GM23338 (cell line): ENCODE data around the gene CYSTM1. TPM values are rescaled to one million over a fixed set of nuclear protein-coding genes. Genes with fewer than 3 reads are reported as not detected.

Source experiments
- ATAC-seq: fragments of 200-7000 bp; cut with Tn5 transposase; 3 replicates; pipeline ENCODE4 v1.9.1; 2020
- DNase-seq: peaks from one replicate; pipeline ENCODE4 v3.0.0-alpha.2; 2015; ENCODE audit warnings: low spot score
- H2AFZ ChIP-seq: fragments of 200-600 bp; sonication (generic); 2 replicates; pipeline ENCODE4 v1.8.0; 2016; ENCODE audit warnings: antibody characterized with exemption, mild to moderate bottlenecking, moderate library complexity
- H3F3A ChIP-seq: fragments of 200-600 bp; sonication (generic); replicated peaks from 2 replicates; pipeline ENCODE4 v1.8.0; 2017; ENCODE audit warnings: antibody characterized with exemption, mixed run types, low read depth
- H3K27ac ChIP-seq: fragments of 200-600 bp; sonication (generic); 2 replicates; pipeline ENCODE4 v1.6.1; 2016; ENCODE audit warnings: low read depth
- H3K27me3 ChIP-seq: fragments of 200-600 bp; sonication (generic); 2 replicates; pipeline ENCODE4 v1.8.0; 2016; ENCODE audit warnings: mild to moderate bottlenecking, mixed run types, moderate library complexity; ENCODE audit not compliant: insufficient read depth
- H3K36me3 ChIP-seq: fragments of 200-600 bp; sonication (generic); 2 replicates; pipeline ENCODE4 v1.8.0; 2016; ENCODE audit warnings: mild to moderate bottlenecking; ENCODE audit not compliant: insufficient read depth
- H3K4me1 ChIP-seq: fragments of 200-600 bp; sonication (generic); 2 replicates; pipeline ENCODE4 v1.8.0; 2016; ENCODE audit warnings: mild to moderate bottlenecking, moderate library complexity; ENCODE audit not compliant: insufficient read depth
- H3K4me2 ChIP-seq: fragments of 200-600 bp; sonication (generic); 2 replicates; pipeline ENCODE4 v1.7.1; 2017; ENCODE audit warnings: mixed run types
- H3K4me3 ChIP-seq: fragments of 200-600 bp; sonication (generic); 2 replicates; pipeline ENCODE4 v1.6.1; 2016; ENCODE audit warnings: mixed run types
- H3K79me2 ChIP-seq: fragments of 200-600 bp; sonication (generic); replicated peaks from 2 replicates; pipeline ENCODE4 v1.8.0; 2017; ENCODE audit warnings: mild to moderate bottlenecking; ENCODE audit not compliant: insufficient read depth
- H3K9me2 ChIP-seq: fragments of 200-600 bp; sonication (generic); 2 replicates; pipeline ENCODE4 v1.8.0; 2017; ENCODE audit not compliant: insufficient read depth
- H4K20me1 ChIP-seq: fragments of 200-600 bp; sonication (generic); replicated peaks from 2 replicates; pipeline ENCODE4 v1.8.0; 2017; ENCODE audit warnings: mild to moderate bottlenecking; ENCODE audit not compliant: insufficient read depth
- H3K27ac Mint-ChIP-seq: 2 replicates; pipeline ENCODE4 v1.8.0; 2020; ENCODE audit warnings: inconsistent platforms, mild to moderate bottlenecking, moderate library complexity, mixed read lengths
- H3K27me3 Mint-ChIP-seq: 3 replicates; pipeline ENCODE4 v1.8.0; 2022; ENCODE audit warnings: low read depth, mild to moderate bottlenecking, moderate library complexity, mixed read lengths, inconsistent platforms; ENCODE audit not compliant: insufficient read depth, poor library complexity
- H3K36me3 Mint-ChIP-seq: 3 replicates; pipeline ENCODE4 v1.8.0; 2021; ENCODE audit warnings: low read depth, mild to moderate bottlenecking, inconsistent platforms, moderate library complexity, mixed read lengths
- H3K4me1 Mint-ChIP-seq: 3 replicates; pipeline ENCODE4 v1.8.0; 2020; ENCODE audit warnings: mild to moderate bottlenecking, inconsistent platforms, mixed read lengths
- H3K4me3 Mint-ChIP-seq: 3 replicates; pipeline ENCODE4 v1.8.0; 2021; ENCODE audit warnings: moderate library complexity, mild to moderate bottlenecking, inconsistent platforms, mixed read lengths
- H3K9me3 Mint-ChIP-seq: 3 replicates; pipeline ENCODE4 v1.8.0; 2020; ENCODE audit warnings: moderate library complexity, mild to moderate bottlenecking, inconsistent platforms, mixed read lengths
- CREB1 ChIP-seq: fragments of 250-450 bp; sonication (Bioruptor Pico); IDR thresholded peaks from 2 replicates; pipeline ENCODE4 v1.5.0; 2020; ENCODE audit warnings: low read depth, mild to moderate bottlenecking, moderate library complexity
- EZH2 ChIP-seq: fragments of 200-600 bp; sonication (generic); IDR thresholded peaks from one replicate; pipeline ENCODE4 v1.8.0; 2017; ENCODE audit warnings: antibody characterized with exemption, mild to moderate bottlenecking, low read depth; ENCODE audit not compliant: unreplicated experiment
- EZH2phosphoT487 ChIP-seq: fragments of 200-600 bp; sonication (generic); IDR thresholded peaks from one replicate; pipeline ENCODE4 v1.8.1; 2018; ENCODE audit warnings: antibody characterized with exemption; ENCODE audit not compliant: unreplicated experiment
- JUNB ChIP-seq: IDR thresholded peaks from one replicate; pipeline ENCODE4 v1.6.1; 2016; ENCODE audit warnings: antibody characterized with exemption; ENCODE audit not compliant: unreplicated experiment
- NANOG ChIP-seq: IDR thresholded peaks from 2 replicates; pipeline ENCODE4 v1.6.1; 2016; ENCODE audit warnings: antibody characterized with exemption, borderline replicate concordance
- STAT1 ChIP-seq: IDR thresholded peaks from one replicate; pipeline ENCODE4 v1.6.1; 2016; ENCODE audit warnings: antibody characterized with exemption; ENCODE audit not compliant: unreplicated experiment
- ZNF114 ChIP-seq: fragments of 250-450 bp; sonication (Bioruptor Pico); IDR thresholded peaks from 2 replicates; pipeline ENCODE4 v1.5.0; 2020; ENCODE audit warnings: mild to moderate bottlenecking, moderate library complexity
- ZNF331 ChIP-seq: fragments of 250-450 bp; sonication (Bioruptor Pico); IDR thresholded peaks from 2 replicates; pipeline ENCODE4 v1.5.0; 2020; ENCODE audit warnings: low read depth, mild to moderate bottlenecking, moderate library complexity
- polyA plus RNA-seq: library from polyadenylated mRNA; unstranded; fragments of >200 nt; fragmentation: Nextera tagmentation; extraction: Ambion mirVana; gene quantifications from 2 replicates; pipeline ENCODE4 v1.2.1, GENCODE V29; 2016
- total RNA-seq: library from RNA; depleted of rRNA; stranded (reverse); fragments of >200 nt; shearing (Covaris generic); gene quantifications from 2 replicates; pipeline ENCODE4 v1.2.3, GENCODE V29; 2014
- TF ChIP-seq, protein P1 (sequence below): fragments of 250-450 bp; sonication (Bioruptor Pico); IDR thresholded peaks from 2 replicates; pipeline ENCODE4 v1.5.0; 2020; ENCODE audit warnings: mild to moderate bottlenecking, moderate library complexity
- TF ChIP-seq, protein P2 (sequence below), 2 experiments: fragments of 200-600 bp in 1 of 2; sonication (generic) in 1 of 2; conservative IDR thresholded peaks; 2 replicates each; pipeline versions ENCODE4 v1.5.1 to v1.6.1; 2016 to 2017; ENCODE audit warnings: antibody characterized with exemption in 2 of 2, low read depth in 2 of 2, mild to moderate bottlenecking in 2 of 2, moderate library complexity in 1 of 2
- TF ChIP-seq, protein P3 (sequence below): IDR thresholded peaks from 2 replicates; pipeline ENCODE4 v1.6.1; 2016; ENCODE audit warnings: antibody characterized with exemption
- TF ChIP-seq, protein P4 (sequence below): IDR thresholded peaks from one replicate; pipeline ENCODE4 v1.6.1; 2018; ENCODE audit warnings: antibody characterized with exemption; ENCODE audit not compliant: unreplicated experiment

CYSTM1 gene
- total and polyA plus RNA-seq, 2 experiments from 2014 or later = 14.4 to 46.0 TPM

DNA sequence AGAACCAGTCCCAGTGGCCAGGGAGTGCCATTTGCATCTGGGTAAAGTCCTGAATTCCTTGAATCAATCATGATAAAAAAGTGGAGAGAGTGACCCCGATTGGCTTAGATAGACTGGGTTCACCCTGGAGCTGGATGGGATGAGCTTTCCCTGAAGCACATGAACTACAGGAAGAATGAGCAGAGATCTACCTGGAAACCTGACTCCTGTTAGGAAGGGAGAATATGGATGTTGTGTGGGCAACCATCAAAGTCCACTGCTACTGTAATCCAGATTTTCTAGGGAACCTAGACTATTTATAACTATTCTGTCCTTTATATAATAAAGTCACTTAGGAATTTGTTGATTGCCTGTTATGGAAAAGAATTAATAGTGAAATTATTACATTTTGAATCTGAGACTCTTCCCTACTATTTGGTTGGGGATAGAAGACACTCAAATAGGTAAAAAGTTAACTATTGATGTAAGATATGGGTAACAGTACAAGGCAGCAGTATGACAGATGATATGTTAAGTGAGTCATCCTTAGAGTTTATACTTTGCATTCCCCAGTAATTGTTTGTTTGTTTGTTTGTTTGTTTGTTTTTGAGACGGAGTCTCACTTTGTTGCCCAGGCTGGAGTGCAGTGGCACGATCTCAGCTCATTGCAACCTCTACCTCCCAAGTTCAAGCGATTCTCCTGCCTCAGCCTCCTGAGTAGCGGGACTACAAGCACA is 17.9 kb downstream of the CYSTM1 start:
- H3F3A ChIP-seq = no peaks in the 10 kb centered on the region
- H3K9me2 ChIP-seq = no peaks in the 10 kb centered on the region
- H3K4me3 Mint-ChIP-seq = no peak overlapping the region
- H3K4me2 ChIP-seq = peak overlapping the region; percentile 50
- H3K4me1 ChIP-seq = peaks cover 22% of the 10 kb centered on the region
- no peaks in the 10 kb centered on the region for H3K36me3 Mint-ChIP-seq
- H3K4me3 ChIP-seq = no peak overlapping the region
- H3K27me3 ChIP-seq = no peaks in the 10 kb centered on the region
- H2AFZ ChIP-seq = no peak overlapping the region
- no peaks in the 10 kb centered on the region for H3K79me2 ChIP-seq
- no peak overlapping the region for H3K27ac ChIP-seq
- no peak for DNase-seq
- H3K9me3 Mint-ChIP-seq = no peaks in the 10 kb centered on the region
- H3K27ac Mint-ChIP-seq = peak overlapping the region; percentile 30; the same call in 1 of the 2 replicates
- TF ChIP-seq STAT1 = no peak
- TF ChIP-seq JUNB = no peak
- TF ChIP-seq ZNF114 (CRISPR knock-in tag) = no peak
- TF ChIP-seq, protein P1, sequence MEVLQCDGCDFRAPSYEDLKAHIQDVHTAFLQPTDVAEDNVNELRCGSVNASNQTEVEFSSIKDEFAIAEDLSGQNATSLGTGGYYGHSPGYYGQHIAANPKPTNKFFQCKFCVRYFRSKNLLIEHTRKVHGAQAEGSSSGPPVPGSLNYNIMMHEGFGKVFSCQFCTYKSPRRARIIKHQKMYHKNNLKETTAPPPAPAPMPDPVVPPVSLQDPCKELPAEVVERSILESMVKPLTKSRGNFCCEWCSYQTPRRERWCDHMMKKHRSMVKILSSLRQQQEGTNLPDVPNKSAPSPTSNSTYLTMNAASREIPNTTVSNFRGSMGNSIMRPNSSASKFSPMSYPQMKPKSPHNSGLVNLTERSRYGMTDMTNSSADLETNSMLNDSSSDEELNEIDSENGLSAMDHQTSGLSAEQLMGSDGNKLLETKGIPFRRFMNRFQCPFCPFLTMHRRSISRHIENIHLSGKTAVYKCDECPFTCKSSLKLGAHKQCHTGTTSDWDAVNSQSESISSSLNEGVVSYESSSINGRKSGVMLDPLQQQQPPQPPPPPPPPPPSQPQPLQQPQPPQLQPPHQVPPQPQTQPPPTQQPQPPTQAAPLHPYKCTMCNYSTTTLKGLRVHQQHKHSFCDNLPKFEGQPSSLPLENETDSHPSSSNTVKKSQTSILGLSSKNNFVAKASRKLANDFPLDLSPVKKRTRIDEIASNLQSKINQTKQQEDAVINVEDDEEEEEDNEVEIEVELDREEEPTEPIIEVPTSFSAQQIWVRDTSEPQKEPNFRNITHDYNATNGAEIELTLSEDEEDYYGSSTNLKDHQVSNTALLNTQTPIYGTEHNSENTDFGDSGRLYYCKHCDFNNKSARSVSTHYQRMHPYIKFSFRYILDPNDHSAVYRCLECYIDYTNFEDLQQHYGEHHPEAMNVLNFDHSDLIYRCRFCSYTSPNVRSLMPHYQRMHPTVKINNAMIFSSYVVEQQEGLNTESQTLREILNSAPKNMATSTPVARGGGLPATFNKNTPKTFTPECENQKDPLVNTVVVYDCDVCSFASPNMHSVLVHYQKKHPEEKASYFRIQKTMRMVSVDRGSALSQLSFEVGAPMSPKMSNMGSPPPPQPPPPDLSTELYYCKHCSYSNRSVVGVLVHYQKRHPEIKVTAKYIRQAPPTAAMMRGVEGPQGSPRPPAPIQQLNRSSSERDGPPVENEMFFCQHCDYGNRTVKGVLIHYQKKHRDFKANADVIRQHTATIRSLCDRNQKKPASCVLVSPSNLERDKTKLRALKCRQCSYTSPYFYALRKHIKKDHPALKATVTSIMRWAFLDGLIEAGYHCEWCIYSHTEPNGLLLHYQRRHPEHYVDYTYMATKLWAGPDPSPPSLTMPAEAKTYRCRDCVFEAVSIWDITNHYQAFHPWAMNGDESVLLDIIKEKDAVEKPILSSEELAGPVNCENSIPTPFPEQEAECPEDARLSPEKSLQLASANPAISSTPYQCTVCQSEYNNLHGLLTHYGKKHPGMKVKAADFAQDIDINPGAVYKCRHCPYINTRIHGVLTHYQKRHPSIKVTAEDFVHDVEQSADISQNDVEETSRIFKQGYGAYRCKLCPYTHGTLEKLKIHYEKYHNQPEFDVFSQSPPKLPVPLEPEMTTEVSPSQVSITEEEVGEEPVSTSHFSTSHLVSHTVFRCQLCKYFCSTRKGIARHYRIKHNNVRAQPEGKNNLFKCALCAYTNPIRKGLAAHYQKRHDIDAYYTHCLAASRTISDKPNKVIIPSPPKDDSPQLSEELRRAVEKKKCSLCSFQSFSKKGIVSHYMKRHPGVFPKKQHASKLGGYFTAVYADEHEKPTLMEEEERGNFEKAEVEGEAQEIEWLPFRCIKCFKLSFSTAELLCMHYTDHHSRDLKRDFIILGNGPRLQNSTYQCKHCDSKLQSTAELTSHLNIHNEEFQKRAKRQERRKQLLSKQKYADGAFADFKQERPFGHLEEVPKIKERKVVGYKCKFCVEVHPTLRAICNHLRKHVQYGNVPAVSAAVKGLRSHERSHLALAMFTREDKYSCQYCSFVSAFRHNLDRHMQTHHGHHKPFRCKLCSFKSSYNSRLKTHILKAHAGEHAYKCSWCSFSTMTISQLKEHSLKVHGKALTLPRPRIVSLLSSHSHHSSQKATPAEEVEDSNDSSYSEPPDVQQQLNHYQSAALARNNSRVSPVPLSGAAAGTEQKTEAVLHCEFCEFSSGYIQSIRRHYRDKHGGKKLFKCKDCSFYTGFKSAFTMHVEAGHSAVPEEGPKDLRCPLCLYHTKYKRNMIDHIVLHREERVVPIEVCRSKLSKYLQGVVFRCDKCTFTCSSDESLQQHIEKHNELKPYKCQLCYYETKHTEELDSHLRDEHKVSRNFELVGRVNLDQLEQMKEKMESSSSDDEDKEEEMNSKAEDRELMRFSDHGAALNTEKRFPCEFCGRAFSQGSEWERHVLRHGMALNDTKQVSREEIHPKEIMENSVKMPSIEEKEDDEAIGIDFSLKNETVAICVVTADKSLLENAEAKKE (CRISPR knock-in tag) = no peak
- TF ChIP-seq ZNF331 = no peak
- TF ChIP-seq EZH2 = no peak
- no peak for TF ChIP-seq EZH2phosphoT487
- TF ChIP-seq, protein P2, sequence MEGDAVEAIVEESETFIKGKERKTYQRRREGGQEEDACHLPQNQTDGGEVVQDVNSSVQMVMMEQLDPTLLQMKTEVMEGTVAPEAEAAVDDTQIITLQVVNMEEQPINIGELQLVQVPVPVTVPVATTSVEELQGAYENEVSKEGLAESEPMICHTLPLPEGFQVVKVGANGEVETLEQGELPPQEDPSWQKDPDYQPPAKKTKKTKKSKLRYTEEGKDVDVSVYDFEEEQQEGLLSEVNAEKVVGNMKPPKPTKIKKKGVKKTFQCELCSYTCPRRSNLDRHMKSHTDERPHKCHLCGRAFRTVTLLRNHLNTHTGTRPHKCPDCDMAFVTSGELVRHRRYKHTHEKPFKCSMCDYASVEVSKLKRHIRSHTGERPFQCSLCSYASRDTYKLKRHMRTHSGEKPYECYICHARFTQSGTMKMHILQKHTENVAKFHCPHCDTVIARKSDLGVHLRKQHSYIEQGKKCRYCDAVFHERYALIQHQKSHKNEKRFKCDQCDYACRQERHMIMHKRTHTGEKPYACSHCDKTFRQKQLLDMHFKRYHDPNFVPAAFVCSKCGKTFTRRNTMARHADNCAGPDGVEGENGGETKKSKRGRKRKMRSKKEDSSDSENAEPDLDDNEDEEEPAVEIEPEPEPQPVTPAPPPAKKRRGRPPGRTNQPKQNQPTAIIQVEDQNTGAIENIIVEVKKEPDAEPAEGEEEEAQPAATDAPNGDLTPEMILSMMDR (conservative IDR thresholded peaks at IDR 0.05; ENCODE audit: low read depth in 2 of 2) = no peak
- TF ChIP-seq, protein P3, sequence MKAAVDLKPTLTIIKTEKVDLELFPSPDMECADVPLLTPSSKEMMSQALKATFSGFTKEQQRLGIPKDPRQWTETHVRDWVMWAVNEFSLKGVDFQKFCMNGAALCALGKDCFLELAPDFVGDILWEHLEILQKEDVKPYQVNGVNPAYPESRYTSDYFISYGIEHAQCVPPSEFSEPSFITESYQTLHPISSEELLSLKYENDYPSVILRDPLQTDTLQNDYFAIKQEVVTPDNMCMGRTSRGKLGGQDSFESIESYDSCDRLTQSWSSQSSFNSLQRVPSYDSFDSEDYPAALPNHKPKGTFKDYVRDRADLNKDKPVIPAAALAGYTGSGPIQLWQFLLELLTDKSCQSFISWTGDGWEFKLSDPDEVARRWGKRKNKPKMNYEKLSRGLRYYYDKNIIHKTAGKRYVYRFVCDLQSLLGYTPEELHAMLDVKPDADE = no peak
- no peak for TF ChIP-seq CREB1
- TF ChIP-seq, protein P4, sequence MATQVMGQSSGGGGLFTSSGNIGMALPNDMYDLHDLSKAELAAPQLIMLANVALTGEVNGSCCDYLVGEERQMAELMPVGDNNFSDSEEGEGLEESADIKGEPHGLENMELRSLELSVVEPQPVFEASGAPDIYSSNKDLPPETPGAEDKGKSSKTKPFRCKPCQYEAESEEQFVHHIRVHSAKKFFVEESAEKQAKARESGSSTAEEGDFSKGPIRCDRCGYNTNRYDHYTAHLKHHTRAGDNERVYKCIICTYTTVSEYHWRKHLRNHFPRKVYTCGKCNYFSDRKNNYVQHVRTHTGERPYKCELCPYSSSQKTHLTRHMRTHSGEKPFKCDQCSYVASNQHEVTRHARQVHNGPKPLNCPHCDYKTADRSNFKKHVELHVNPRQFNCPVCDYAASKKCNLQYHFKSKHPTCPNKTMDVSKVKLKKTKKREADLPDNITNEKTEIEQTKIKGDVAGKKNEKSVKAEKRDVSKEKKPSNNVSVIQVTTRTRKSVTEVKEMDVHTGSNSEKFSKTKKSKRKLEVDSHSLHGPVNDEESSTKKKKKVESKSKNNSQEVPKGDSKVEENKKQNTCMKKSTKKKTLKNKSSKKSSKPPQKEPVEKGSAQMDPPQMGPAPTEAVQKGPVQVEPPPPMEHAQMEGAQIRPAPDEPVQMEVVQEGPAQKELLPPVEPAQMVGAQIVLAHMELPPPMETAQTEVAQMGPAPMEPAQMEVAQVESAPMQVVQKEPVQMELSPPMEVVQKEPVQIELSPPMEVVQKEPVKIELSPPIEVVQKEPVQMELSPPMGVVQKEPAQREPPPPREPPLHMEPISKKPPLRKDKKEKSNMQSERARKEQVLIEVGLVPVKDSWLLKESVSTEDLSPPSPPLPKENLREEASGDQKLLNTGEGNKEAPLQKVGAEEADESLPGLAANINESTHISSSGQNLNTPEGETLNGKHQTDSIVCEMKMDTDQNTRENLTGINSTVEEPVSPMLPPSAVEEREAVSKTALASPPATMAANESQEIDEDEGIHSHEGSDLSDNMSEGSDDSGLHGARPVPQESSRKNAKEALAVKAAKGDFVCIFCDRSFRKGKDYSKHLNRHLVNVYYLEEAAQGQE = no peak
- no peak for TF ChIP-seq NANOG
- H3K27me3 Mint-ChIP-seq = no peaks in the 10 kb centered on the region
- no peak for ATAC-seq
- no peaks in the 10 kb centered on the region for H4K20me1 ChIP-seq
- no peaks in the 10 kb centered on the region for H3K36me3 ChIP-seq
- H3K4me1 Mint-ChIP-seq = peaks cover 23% of the 10 kb centered on the region
